Articular chondrocyte of knee joint (primary cell): ENCODE results near the gene USPL1. TPM values are rescaled to one million over a fixed set of nuclear protein-coding genes. Genes with fewer than 3 reads are reported as not detected.

ENCODE experiments used
- small RNA-seq: library from RNA; depleted of rRNA; stranded (forward); fragments of <200 nt; gene quantifications from one replicate; pipeline ENCODE3, GENCODE V24; 2012
- total RNA-seq: library from RNA; depleted of rRNA; stranded (reverse); fragments of >200 nt; gene quantifications from 2 replicates; pipeline ENCODE4 v1.2.3, GENCODE V29; 2012

Gene USPL1
- 22.5 and 29.9 TPM in 2 replicates for total RNA-seq

GRCh38 chr13:30617315-30618185 lies at the start of gene USPL1:
TSS of gene USPL1 (plus strand) at chr13:30617920. CDS start at chr13:30621141, 3,221 bp downstream.

Small RNA genes within 50 kb of the gene (small RNA-seq; reads per million reads assigned to genes)
- not detected for gene RF00017

Other genes with a start within 250 kb of the USPL1 start
- gene UBE2L5, start 195.4 kb upstream of the USPL1 start, total RNA-seq, result 0.78 TPM in 1 of 2 replicates, not detected in the other
- gene HMGB1, start 152.0 kb upstream of the USPL1 start, total RNA-seq, result 260 and 279 TPM in 2 replicates
- not detected in 2 replicates for gene ALOX5AP, start 117.6 kb downstream of the USPL1 start, total RNA-seq